Effector memory CD4-positive, alpha-beta T cell (primary cell): ENCODE measurements around the gene NAALADL1.

Source experiments
- DNase-seq, 3 donors: peaks; one replicate each; pipeline ENCODE4 v3.0.0-alpha.2; 2020
- H3K27ac ChIP-seq: 2 replicates; pipeline ENCODE4 v1.7.0; 2013; ENCODE audit warnings: mild to moderate bottlenecking, low read length, moderate library complexity; ENCODE audit not compliant: insufficient read depth, poor library complexity, severe bottlenecking
- H3K27me3 ChIP-seq: replicated peaks from 2 replicates; pipeline ENCODE4 v1.7.0; 2013; ENCODE audit warnings: mild to moderate bottlenecking, low read length; ENCODE audit not compliant: insufficient read depth, control insufficient read depth, poor library complexity, severe bottlenecking
- H3K36me3 ChIP-seq: 2 replicates; pipeline ENCODE4 v1.7.0; 2013; ENCODE audit warnings: mild to moderate bottlenecking, low read length, moderate library complexity; ENCODE audit not compliant: control insufficient read depth, insufficient read depth
- H3K4me1 ChIP-seq: 2 replicates; pipeline ENCODE4 v1.7.0; 2013; ENCODE audit warnings: low read length, mild to moderate bottlenecking; ENCODE audit not compliant: control insufficient read depth, insufficient read depth, poor library complexity, severe bottlenecking
- H3K4me3 ChIP-seq: 2 replicates; pipeline ENCODE4 v1.7.0; 2013; ENCODE audit warnings: low read length, low read depth, mild to moderate bottlenecking; ENCODE audit not compliant: insufficient read depth, poor library complexity, severe bottlenecking
- H3K9me3 ChIP-seq: 2 replicates; pipeline ENCODE4 v1.7.0; 2013; ENCODE audit warnings: mild to moderate bottlenecking, low read length, moderate library complexity; ENCODE audit not compliant: control insufficient read depth

The NAALADL1 gene

GRCh38 chr11:65066805-65067291 lies 8.5 kb upstream of the NAALADL1 start:
- Histone ChIP-seq H3K36me3 (no peaks in the 10 kb centered on the region), H3K9me3 (no peaks in the 10 kb centered on the region), H3K27me3 (no peaks in the 10 kb centered on the region), H3K4me1 (no peaks in the 10 kb centered on the region), H3K4me3 (no peak overlapping the region), H3K27ac (no peak overlapping the region)
- no peak for DNase-seq

GRCh38 chr11:65066315-65066714 lies 8.0 kb upstream of the NAALADL1 start:
- H3K27ac ChIP-seq, result no peak overlapping the region
- no peaks in the 10 kb centered on the region for H3K9me3 ChIP-seq
- no peaks in the 10 kb centered on the region for H3K36me3 ChIP-seq
- H3K4me3 ChIP-seq, result no peak overlapping the region
- no peaks in the 10 kb centered on the region for H3K4me1 ChIP-seq
- no peak for DNase-seq
- H3K27me3 ChIP-seq, result no peaks in the 10 kb centered on the region

- no peak for DNase-seq
- Histone ChIP-seq H3K4me1 (no peaks in the 10 kb centered on the region), H3K9me3 (no peaks in the 10 kb centered on the region), H3K36me3 (no peaks in the 10 kb centered on the region), H3K4me3 (no peak overlapping the region), H3K27ac (no peak overlapping the region), H3K27me3 (no peaks in the 10 kb centered on the region)
These were observed 7.5 kb upstream of the NAALADL1 start for GRCh38 chr11:65065851-65066250.

GRCh38 chr11:65064847-65065240 lies 6.5 kb upstream of the NAALADL1 start:
- peaks cover 2% of the 10 kb centered on the region for H3K4me1 ChIP-seq
- H3K36me3 ChIP-seq, result no peaks in the 10 kb centered on the region
- no peaks in the 10 kb centered on the region for H3K27me3 ChIP-seq
- H3K27ac ChIP-seq, result no peak overlapping the region
- H3K4me3 ChIP-seq, result no peak overlapping the region
- no peaks in the 10 kb centered on the region for H3K9me3 ChIP-seq
- DNase-seq, result no peak

GRCh38 chr11:65063532-65063931 lies 5.2 kb upstream of the NAALADL1 start:
- H3K4me3 ChIP-seq, result no peak overlapping the region
- DNase-seq, result no peak
- H3K27me3 ChIP-seq, result no peaks in the 10 kb centered on the region
- H3K27ac ChIP-seq, result no peak overlapping the region
- H3K9me3 ChIP-seq, result no peaks in the 10 kb centered on the region
- no peaks in the 10 kb centered on the region for H3K36me3 ChIP-seq
- peaks cover 2% of the 10 kb centered on the region for H3K4me1 ChIP-seq

GRCh38 chr11:65060913-65061408 lies 2.6 kb upstream of the NAALADL1 start:
- Histone ChIP-seq H3K9me3 (no peaks in the 10 kb centered on the region), H3K4me3 (no peak overlapping the region), H3K36me3 (no peaks in the 10 kb centered on the region), H3K4me1 (peaks cover 2% of the 10 kb centered on the region), H3K27me3 (no peaks in the 10 kb centered on the region), H3K27ac (no peak overlapping the region)
- DNase-seq, result no peak

GRCh38 chr11:65059959-65060824 lies 1.8 kb upstream of the NAALADL1 start:
- Histone ChIP-seq H3K4me3 (no peak overlapping the region), H3K27me3 (no peaks in the 10 kb centered on the region), H3K27ac (no peak overlapping the region), H3K36me3 (no peaks in the 10 kb centered on the region), H3K9me3 (no peaks in the 10 kb centered on the region), H3K4me1 (peaks cover 2% of the 10 kb centered on the region)
- no peak for DNase-seq

- no peak for DNase-seq
- H3K4me3 ChIP-seq, result no peak overlapping the region
- no peaks in the 10 kb centered on the region for H3K9me3 ChIP-seq
- H3K36me3 ChIP-seq, result no peaks in the 10 kb centered on the region
- no peak overlapping the region for H3K27ac ChIP-seq
- peaks cover 2% of the 10 kb centered on the region for H3K4me1 ChIP-seq
- H3K27me3 ChIP-seq, result no peaks in the 10 kb centered on the region
These were observed 1.2 kb upstream of the NAALADL1 start for GRCh38 chr11:65059523-65059922.

GRCh38 chr11:65058012-65058411 lies 341 bp downstream of the NAALADL1 start:
- Histone ChIP-seq H3K4me3 (no peak overlapping the region), H3K27ac (no peak overlapping the region), H3K36me3 (no peaks in the 10 kb centered on the region), H3K27me3 (no peaks in the 10 kb centered on the region), H3K4me1 (peaks cover 13% of the 10 kb centered on the region), H3K9me3 (no peaks in the 10 kb centered on the region)
- DNase-seq, result no peak

GRCh38 chr11:65057526-65057925 lies 827 bp downstream of the NAALADL1 start:
- H3K9me3 ChIP-seq, result no peaks in the 10 kb centered on the region
- no peak overlapping the region for H3K27ac ChIP-seq
- H3K4me3 ChIP-seq, result no peak overlapping the region
- peaks cover 13% of the 10 kb centered on the region for H3K4me1 ChIP-seq
- H3K27me3 ChIP-seq, result no peaks in the 10 kb centered on the region
- DNase-seq, result no peak
- H3K36me3 ChIP-seq, result no peaks in the 10 kb centered on the region
